ENCODE results near the gene COL28A1. TPM values are rescaled to one million over a fixed set of nuclear protein-coding genes. Genes with fewer than 3 reads are reported as not detected.
A peak's percentile ranks its signal among the peaks of the same experiment; 100 is the strongest.

The COL28A1 gene
- total RNA-seq, 5 donors from 2014 or later (not counting 1 experiment from before 2014, with no cell fraction given), result 0.09 to 0.23 (median 0.19) TPM; not detected in 1

DNA sequence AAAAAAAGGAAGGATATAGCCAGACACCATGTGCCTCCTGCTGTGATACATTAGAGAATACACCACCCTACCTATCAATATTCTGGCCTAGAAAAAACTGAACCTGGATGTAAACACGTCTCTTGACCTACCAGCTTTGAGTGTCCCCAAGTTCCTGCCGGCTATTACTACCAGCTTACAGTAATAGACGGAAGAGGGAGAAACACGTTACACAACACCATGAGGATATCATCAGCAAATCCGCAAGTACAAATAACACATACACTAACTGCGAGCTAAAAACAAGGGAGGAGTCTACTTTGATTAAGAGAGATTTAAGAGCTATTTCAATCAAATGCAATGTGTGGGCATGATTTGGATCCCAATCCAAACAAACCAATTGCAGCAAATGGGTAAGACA, 113.0 kb downstream of the COL28A1 start:
- no peaks in the 10 kb centered on the region for H3K27me3 ChIP-seq (replicated peaks in 1 of 2; ENCODE audit: control insufficient read depth in 2 of 2, extremely low read depth in 1 of 2, insufficient read depth in 2 of 2, low read length in 1 of 2)
- no peak overlapping the region for H3K27ac Mint-ChIP-seq
- H3K36me3 Mint-ChIP-seq, result no peaks in the 10 kb centered on the region
- H3K36me3 ChIP-seq (ENCODE audit: control insufficient read depth in 2 of 2, extremely low read depth in 1 of 2, insufficient read depth in 1 of 2, low read length in 1 of 2), result no peaks in the 10 kb centered on the region
- H3K9me3 ChIP-seq, result no peaks in the 10 kb centered on the region
- DNase-seq, result no peak
- CTCF ChIA-PET, result interaction anchor here (1.2 to 1.6 kb wide), 3 partner anchors 241 to 320 kb away, joined by 3 to 5 read pairs (median 4); no protein-coding TSS in a partner anchor
- no peak overlapping the region for H3K27ac ChIP-seq (ENCODE audit: low read length)
- ATAC-seq (replicated peaks in 1 of 4), result no peak
- POLR2A ChIA-PET, result interaction anchor here in 1 of 2 donors (0.7 kb wide), 1 partner anchor 913 kb away, joined by 3 read pairs; no protein-coding TSS in a partner anchor
- no peak overlapping the region for H3K4me3 ChIP-seq (ENCODE audit: control insufficient read depth in 1 of 2, extremely low read depth in 1 of 2, low read length in 1 of 2)
- H3K27me3 Mint-ChIP-seq, result no peaks in the 10 kb centered on the region
- no peak overlapping the region for H3K4me3 Mint-ChIP-seq
- H3K9me3 Mint-ChIP-seq, result no peaks in the 10 kb centered on the region
- peaks cover 0 to 15% (median 13%) of the 10 kb centered on the region in 3 donors for H3K4me1 Mint-ChIP-seq
- 71% methylated on average over 1 of the region's 6 CpGs for WGBS (ENCODE audit: insufficient coverage)
- peaks cover 0 to 3% of the 10 kb centered on the region in 2 experiments for H3K4me1 ChIP-seq (ENCODE audit: control insufficient read depth in 1 of 2, extremely low read depth in 1 of 2, insufficient read depth in 2 of 2, low read length in 2 of 2)

DNA sequence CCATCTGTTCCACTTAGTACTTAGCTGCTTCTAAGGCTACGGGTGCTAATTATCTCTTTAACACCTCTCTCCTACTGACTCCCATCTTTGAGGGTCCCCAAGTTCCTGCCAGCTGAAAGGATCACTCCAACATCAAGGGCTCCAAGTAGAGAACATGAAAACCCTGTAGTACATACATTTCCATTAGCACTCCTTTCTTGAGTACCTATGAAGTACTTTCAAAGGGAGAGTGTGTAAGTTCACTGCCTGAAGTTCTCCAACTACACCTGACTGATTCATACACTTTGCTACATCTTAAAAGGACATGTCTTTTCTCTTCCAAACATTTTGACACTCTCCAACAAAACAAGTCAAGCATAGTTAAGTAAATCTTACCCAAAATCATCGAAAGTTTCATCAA, 113.8 kb downstream of the COL28A1 start:
- no peak for ATAC-seq (replicated peaks in 1 of 4)
- Histone ChIP-seq H3K36me3 (ENCODE audit: control insufficient read depth in 2 of 2, extremely low read depth in 1 of 2, insufficient read depth in 1 of 2, low read length in 1 of 2) (no peaks in the 10 kb centered on the region), H3K4me1 (ENCODE audit: control insufficient read depth in 1 of 2, extremely low read depth in 1 of 2, insufficient read depth in 2 of 2, low read length in 2 of 2) (peaks cover 2 to 3% of the 10 kb centered on the region in 2 experiments), H3K27ac (ENCODE audit: low read length) (no peak overlapping the region), H3K27me3 (replicated peaks in 1 of 2; ENCODE audit: control insufficient read depth in 2 of 2, extremely low read depth in 1 of 2, insufficient read depth in 2 of 2, low read length in 1 of 2) (no peaks in the 10 kb centered on the region), H3K4me3 (ENCODE audit: control insufficient read depth in 1 of 2, extremely low read depth in 1 of 2, low read length in 1 of 2) (no peak overlapping the region), H3K9me3 (no peaks in the 10 kb centered on the region)
- H3K36me3 Mint-ChIP-seq, result no peaks in the 10 kb centered on the region
- H3K27ac Mint-ChIP-seq, result no peak overlapping the region
- no peak for DNase-seq
- no peaks in the 10 kb centered on the region for H3K9me3 Mint-ChIP-seq
- WGBS (ENCODE audit: insufficient coverage), result 73% methylated on average over 1 of the region's 2 CpGs
- ChIA-PET POLR2A (no interaction called here), CTCF (no interaction called here)
- no peak overlapping the region for H3K4me3 Mint-ChIP-seq
- peaks cover 0 to 18% (median 13%) of the 10 kb centered on the region in 3 donors for H3K4me1 Mint-ChIP-seq
- no peaks in the 10 kb centered on the region for H3K27me3 Mint-ChIP-seq

DNA sequence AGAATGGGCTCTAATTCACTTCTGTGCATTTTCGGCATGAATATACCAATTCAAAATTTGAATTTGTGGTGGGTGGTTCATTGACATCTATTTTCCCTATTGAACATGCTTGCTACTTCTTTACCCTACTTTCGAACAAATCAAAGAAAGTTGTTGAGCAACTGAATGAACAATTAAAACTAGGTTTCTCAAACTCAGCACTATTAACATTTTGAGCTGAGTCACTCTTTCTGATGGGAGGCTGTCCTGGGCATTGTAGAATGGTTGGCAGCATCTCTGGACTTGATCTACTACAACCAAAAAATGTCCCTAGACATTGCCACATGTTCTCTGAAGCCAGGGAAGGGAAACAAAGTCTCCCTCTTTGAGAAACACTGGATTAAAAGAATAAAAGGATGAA, 116.7 kb downstream of the COL28A1 start:
- Mint-ChIP-seq H3K27me3 (no peaks in the 10 kb centered on the region), H3K4me1 (peaks cover 7 to 19% (median 10%) of the 10 kb centered on the region in 3 donors), H3K4me3 (no peak overlapping the region), H3K36me3 (no peaks in the 10 kb centered on the region), H3K9me3 (no peaks in the 10 kb centered on the region), H3K27ac (no peak overlapping the region)
- H3K4me3 ChIP-seq (ENCODE audit: control insufficient read depth in 1 of 2, extremely low read depth in 1 of 2, low read length in 1 of 2), result no peak overlapping the region
- H3K4me1 ChIP-seq (ENCODE audit: control insufficient read depth in 1 of 2, extremely low read depth in 1 of 2, insufficient read depth in 2 of 2, low read length in 2 of 2), result peaks cover 4 to 10% of the 10 kb centered on the region in 2 experiments
- H3K27me3 ChIP-seq (replicated peaks in 1 of 2; ENCODE audit: control insufficient read depth in 2 of 2, extremely low read depth in 1 of 2, insufficient read depth in 2 of 2, low read length in 1 of 2), result no peaks in the 10 kb centered on the region
- no peak for ATAC-seq (replicated peaks in 1 of 4)
- CTCF ChIA-PET, result no interaction called here
- H3K27ac ChIP-seq (ENCODE audit: low read length), result no peak overlapping the region
- no peak for DNase-seq
- H3K9me3 ChIP-seq, result no peaks in the 10 kb centered on the region
- WGBS (ENCODE audit: insufficient coverage), result no CpG with 5 or more reads among the region's 2 CpGs
- POLR2A ChIA-PET, result no interaction called here
- H3K36me3 ChIP-seq (ENCODE audit: control insufficient read depth in 2 of 2, extremely low read depth in 1 of 2, insufficient read depth in 1 of 2, low read length in 1 of 2), result no peaks in the 10 kb centered on the region

- Mint-ChIP-seq H3K27me3 (no peaks in the 10 kb centered on the region), H3K27ac (no peak overlapping the region), H3K4me1 (peaks cover 7 to 19% (median 10%) of the 10 kb centered on the region in 3 donors), H3K4me3 (no peak overlapping the region), H3K9me3 (no peaks in the 10 kb centered on the region), H3K36me3 (no peaks in the 10 kb centered on the region)
- no peak for DNase-seq
- no peak for ATAC-seq (replicated peaks in 1 of 4)
- POLR2A ChIA-PET, result no interaction called here
- CTCF ChIA-PET, result interaction anchor here in 1 of 2 donors (1.1 kb wide), 1 partner anchor 20 kb away, joined by 3 read pairs; no protein-coding TSS in a partner anchor
- H3K9me3 ChIP-seq, result no peaks in the 10 kb centered on the region
- WGBS (ENCODE audit: insufficient coverage), result 92% methylated on average over 2 of the region's 3 CpGs
- no peak overlapping the region for H3K4me3 ChIP-seq (ENCODE audit: control insufficient read depth in 1 of 2, extremely low read depth in 1 of 2, low read length in 1 of 2)
- H3K27me3 ChIP-seq (replicated peaks in 1 of 2; ENCODE audit: control insufficient read depth in 2 of 2, extremely low read depth in 1 of 2, insufficient read depth in 2 of 2, low read length in 1 of 2), result no peaks in the 10 kb centered on the region
- H3K4me1 ChIP-seq (ENCODE audit: control insufficient read depth in 1 of 2, extremely low read depth in 1 of 2, insufficient read depth in 2 of 2, low read length in 2 of 2), result peaks cover 4 to 10% of the 10 kb centered on the region in 2 experiments
- no peak overlapping the region for H3K27ac ChIP-seq (ENCODE audit: low read length)
- no peaks in the 10 kb centered on the region for H3K36me3 ChIP-seq (ENCODE audit: control insufficient read depth in 2 of 2, extremely low read depth in 1 of 2, insufficient read depth in 1 of 2, low read length in 1 of 2)
Observed at GRCh38 chr7:7417851-7418250, 117.8 kb downstream of the COL28A1 start.

DNA sequence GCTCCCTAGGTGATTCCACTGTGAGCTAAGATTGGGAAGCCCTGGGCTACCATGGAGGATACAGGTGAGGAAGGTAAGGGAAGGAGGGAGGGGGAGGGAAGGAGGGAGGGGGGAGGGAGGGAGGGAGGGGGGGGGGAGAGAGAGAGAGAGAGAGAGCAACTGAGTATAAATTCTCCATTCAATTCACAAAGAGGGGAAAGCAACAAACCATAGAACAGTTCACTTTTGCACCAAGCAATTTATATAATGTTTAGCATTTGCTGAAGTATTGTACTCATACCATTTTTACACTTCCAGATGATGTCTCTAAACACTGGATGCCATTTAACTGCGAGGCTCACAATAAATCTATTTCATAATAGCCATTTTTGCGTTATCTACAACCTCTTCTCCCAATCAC, 118.3 kb downstream of the COL28A1 start:
- H3K27me3 Mint-ChIP-seq, result no peaks in the 10 kb centered on the region
- peaks cover 4 to 10% of the 10 kb centered on the region in 2 experiments for H3K4me1 ChIP-seq (ENCODE audit: control insufficient read depth in 1 of 2, extremely low read depth in 1 of 2, insufficient read depth in 2 of 2, low read length in 2 of 2)
- WGBS (ENCODE audit: insufficient coverage), result 95% methylated on average over 2 of the region's 2 CpGs
- peaks cover 7 to 19% (median 10%) of the 10 kb centered on the region in 3 donors for H3K4me1 Mint-ChIP-seq
- ChIA-PET POLR2A (no interaction called here), CTCF (interaction anchor here in 1 of 2 donors (1.1 kb wide), 1 partner anchor 19 kb away, joined by 3 read pairs; no protein-coding TSS in a partner anchor)
- no peaks in the 10 kb centered on the region for H3K36me3 Mint-ChIP-seq
- DNase-seq (no peak), ATAC-seq (replicated peaks in 1 of 4) (no peak)
- H3K9me3 Mint-ChIP-seq, result no peaks in the 10 kb centered on the region
- H3K27ac Mint-ChIP-seq, result no peak overlapping the region
- no peak overlapping the region for H3K27ac ChIP-seq (ENCODE audit: low read length)
- no peaks in the 10 kb centered on the region for H3K9me3 ChIP-seq
- H3K27me3 ChIP-seq (replicated peaks in 1 of 2; ENCODE audit: control insufficient read depth in 2 of 2, extremely low read depth in 1 of 2, insufficient read depth in 2 of 2, low read length in 1 of 2), result no peaks in the 10 kb centered on the region
- no peak overlapping the region for H3K4me3 ChIP-seq (ENCODE audit: control insufficient read depth in 1 of 2, extremely low read depth in 1 of 2, low read length in 1 of 2)
- no peaks in the 10 kb centered on the region for H3K36me3 ChIP-seq (ENCODE audit: control insufficient read depth in 2 of 2, extremely low read depth in 1 of 2, insufficient read depth in 1 of 2, low read length in 1 of 2)
- H3K4me3 Mint-ChIP-seq, result no peak overlapping the region

DNA sequence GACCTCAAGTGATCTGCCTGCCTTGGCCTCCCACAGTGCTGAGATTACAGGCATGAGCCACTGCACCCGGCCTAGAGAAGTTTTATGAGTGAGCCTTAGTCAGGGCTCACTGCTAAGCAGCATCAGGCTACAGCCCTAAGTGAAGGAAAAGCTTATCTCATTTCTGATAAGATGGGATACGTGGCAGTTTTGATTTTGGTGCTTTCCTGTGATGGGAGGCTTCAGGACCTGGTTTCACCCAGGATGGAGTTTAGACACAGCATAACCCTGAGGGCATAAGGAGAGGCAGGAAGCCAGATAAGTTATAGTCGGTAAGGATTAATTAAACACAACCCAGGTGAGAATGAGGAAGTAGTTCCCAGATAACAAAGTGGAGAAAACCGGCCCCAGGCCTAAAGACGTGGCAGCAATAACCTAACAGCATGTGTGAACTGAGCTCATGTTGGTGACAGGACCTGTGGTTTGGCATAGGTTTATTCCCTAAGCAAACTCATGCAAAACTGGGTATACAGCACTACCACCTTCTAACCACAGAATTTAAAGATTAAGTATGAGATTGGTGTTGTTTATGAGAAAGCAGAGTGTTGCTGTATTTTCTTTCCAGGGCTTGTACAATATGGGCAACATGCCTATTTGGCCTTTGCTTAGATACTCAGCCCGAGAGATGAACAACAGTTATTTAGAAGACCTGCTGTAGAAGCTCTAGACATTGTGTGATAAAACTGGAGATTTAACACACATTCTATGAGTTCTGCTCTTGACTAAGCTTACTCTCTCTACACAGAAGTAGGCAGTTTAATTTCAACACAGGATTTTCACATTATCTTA, 119.4 kb downstream of the COL28A1 start:
- no peak overlapping the region for H3K4me3 ChIP-seq (ENCODE audit: control insufficient read depth in 1 of 2, extremely low read depth in 1 of 2, low read length in 1 of 2)
- peak overlapping the region; percentile 65 to 83 for H3K27ac Mint-ChIP-seq
- peak; percentile 64 to 76 (median 66) for ATAC-seq (replicated peaks in 1 of 4)

More for the DNA sequence above, 119.4 kb downstream of the COL28A1 start:
- H3K27me3 ChIP-seq (replicated peaks in 1 of 2; ENCODE audit: control insufficient read depth in 2 of 2, extremely low read depth in 1 of 2, insufficient read depth in 2 of 2, low read length in 1 of 2), result no peaks in the 10 kb centered on the region
- peak in 15 of 35 experiments; percentile 1 to 50 (median 10) for DNase-seq
- Mint-ChIP-seq H3K27me3 (no peaks in the 10 kb centered on the region), H3K9me3 (no peaks in the 10 kb centered on the region), H3K4me3 (no peak overlapping the region), H3K4me1 (peaks cover 7 to 19% (median 10%) of the 10 kb centered on the region in 3 donors), H3K36me3 (no peaks in the 10 kb centered on the region)
- WGBS (ENCODE audit: insufficient coverage), result 70% methylated on average over 2 of the region's 6 CpGs
- peak overlapping the region; percentile 52 for H3K27ac ChIP-seq (ENCODE audit: low read length)
- no peaks in the 10 kb centered on the region for H3K9me3 ChIP-seq
- peaks cover 4 to 10% of the 10 kb centered on the region in 2 experiments for H3K4me1 ChIP-seq (ENCODE audit: control insufficient read depth in 1 of 2, extremely low read depth in 1 of 2, insufficient read depth in 2 of 2, low read length in 2 of 2)
- POLR2A ChIA-PET, result no interaction called here
- CTCF ChIA-PET, result interaction anchor here (0.5 to 1.0 kb wide), 3 partner anchors 235 to 812 kb away, joined by 3 read pairs; no protein-coding TSS in a partner anchor
- no peaks in the 10 kb centered on the region for H3K36me3 ChIP-seq (ENCODE audit: control insufficient read depth in 2 of 2, extremely low read depth in 1 of 2, insufficient read depth in 1 of 2, low read length in 1 of 2)

Measured in T-cell (primary cell).